ENCODE data around the gene SRRM3. TPM values are rescaled to one million over a fixed set of nuclear protein-coding genes. Genes with fewer than 3 reads are reported as not detected.

Gene SRRM3
- total RNA-seq, 1 donor from 2014 or later, result 1.4 TPM

DNA sequence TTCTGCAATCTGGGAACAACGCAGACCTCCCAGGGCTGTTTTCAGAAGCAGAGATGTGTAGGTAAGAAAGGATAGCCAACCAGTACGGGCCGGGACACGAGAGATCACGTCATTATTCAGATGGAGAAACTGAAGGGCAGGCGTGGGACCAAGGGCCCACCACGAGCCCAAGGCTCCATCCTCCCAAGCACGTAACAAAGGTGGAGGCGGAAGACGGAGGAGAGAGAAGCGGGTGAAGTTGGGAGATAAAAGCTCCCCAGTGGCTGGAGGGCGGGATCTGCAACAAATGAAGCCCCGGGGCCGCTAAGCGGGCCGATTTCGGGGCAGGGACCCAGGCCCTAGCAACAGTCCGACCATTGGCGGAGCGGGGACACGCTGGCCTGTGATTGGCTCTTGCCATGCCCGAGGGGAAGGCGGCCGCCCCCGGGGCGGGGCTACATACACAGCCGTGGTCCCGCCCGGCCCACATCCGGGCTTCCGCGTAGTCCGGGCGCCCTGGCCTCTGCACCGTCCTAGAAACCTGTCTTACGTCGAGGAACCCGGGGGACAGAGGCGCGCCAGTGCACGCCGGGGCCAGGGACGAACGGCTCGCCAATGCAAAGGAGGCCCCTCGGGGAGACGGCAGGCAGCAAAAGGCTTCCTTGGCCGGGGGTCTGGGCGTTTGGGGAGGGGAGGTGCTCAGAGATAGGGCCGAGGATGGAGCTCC lies 116.2 kb downstream of the SRRM3 start:
- Mint-ChIP-seq H3K4me1 (ENCODE audit: low read depth) (peaks cover 31% of the 10 kb centered on the region), H3K4me3 (ENCODE audit: unreplicated experiment) (peak overlapping the region; percentile 76), H3K27me3 (ENCODE audit: low read depth) (no peaks in the 10 kb centered on the region), H3K36me3 (ENCODE audit: low read depth) (peaks cover 3% of the 10 kb centered on the region), H3K27ac (ENCODE audit: unreplicated experiment) (peak overlapping the region; percentile 98), H3K9me3 (ENCODE audit: low read depth) (no peaks in the 10 kb centered on the region)
- TF ChIP-seq, protein P1, sequence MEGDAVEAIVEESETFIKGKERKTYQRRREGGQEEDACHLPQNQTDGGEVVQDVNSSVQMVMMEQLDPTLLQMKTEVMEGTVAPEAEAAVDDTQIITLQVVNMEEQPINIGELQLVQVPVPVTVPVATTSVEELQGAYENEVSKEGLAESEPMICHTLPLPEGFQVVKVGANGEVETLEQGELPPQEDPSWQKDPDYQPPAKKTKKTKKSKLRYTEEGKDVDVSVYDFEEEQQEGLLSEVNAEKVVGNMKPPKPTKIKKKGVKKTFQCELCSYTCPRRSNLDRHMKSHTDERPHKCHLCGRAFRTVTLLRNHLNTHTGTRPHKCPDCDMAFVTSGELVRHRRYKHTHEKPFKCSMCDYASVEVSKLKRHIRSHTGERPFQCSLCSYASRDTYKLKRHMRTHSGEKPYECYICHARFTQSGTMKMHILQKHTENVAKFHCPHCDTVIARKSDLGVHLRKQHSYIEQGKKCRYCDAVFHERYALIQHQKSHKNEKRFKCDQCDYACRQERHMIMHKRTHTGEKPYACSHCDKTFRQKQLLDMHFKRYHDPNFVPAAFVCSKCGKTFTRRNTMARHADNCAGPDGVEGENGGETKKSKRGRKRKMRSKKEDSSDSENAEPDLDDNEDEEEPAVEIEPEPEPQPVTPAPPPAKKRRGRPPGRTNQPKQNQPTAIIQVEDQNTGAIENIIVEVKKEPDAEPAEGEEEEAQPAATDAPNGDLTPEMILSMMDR (IDR thresholded peaks at IDR 0.05), result no peak
- DNase-seq (ENCODE audit: low spot score), result peak; percentile 99

DNA sequence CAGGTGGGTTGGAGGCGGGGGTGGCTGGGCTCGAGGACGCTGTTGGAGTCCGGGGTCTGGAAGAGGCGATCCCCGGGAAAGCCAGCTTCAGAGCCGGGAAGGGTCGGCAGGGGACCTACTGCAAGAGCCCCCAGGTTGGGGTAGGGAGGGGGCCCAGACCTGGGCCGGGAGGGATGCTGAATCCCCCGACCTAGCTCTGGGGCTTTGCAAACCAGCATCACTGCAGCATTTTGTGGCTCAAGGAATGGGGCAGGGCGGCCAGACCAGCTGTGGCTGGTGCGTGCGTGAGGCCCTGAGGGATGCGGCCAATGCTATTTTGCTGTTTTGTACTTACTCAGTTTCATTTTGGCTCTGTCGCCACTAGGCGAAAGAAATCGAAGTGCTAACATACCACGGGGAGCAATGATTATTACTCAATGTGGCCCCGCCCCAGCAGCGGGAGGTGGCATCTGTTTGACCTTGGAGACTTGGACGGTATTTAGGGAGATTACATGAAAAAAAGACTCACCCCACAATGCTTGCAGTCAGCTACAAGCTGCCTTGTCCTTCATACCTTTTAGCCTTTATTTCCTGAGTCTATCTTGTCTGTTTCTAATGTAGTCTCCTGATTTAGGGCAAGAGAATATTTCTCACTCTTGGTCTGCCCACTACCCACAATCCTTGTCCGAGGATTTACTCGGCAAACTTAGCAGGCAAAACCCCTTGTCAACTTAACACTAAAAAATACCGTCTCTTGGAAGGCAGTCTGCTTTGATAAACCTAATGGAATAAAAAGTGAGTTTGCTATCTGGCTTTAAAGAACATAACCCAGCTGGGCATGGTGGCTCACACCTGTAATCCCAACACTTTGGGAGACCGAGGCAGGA lies 117.0 kb downstream of the SRRM3 start:
- H3K4me3 Mint-ChIP-seq (ENCODE audit: unreplicated experiment), result peak overlapping the region; percentile 76
- DNase-seq (ENCODE audit: low spot score), result peak; percentile 90
- TF ChIP-seq, protein P1 (IDR thresholded peaks at IDR 0.05), result peak; percentile 69
- H3K27ac Mint-ChIP-seq (ENCODE audit: unreplicated experiment), result peak overlapping the region; percentile 98
- H3K27me3 Mint-ChIP-seq (ENCODE audit: low read depth), result no peaks in the 10 kb centered on the region
- H3K9me3 Mint-ChIP-seq (ENCODE audit: low read depth), result no peaks in the 10 kb centered on the region
- H3K36me3 Mint-ChIP-seq (ENCODE audit: low read depth), result peaks cover 3% of the 10 kb centered on the region
- peaks cover 37% of the 10 kb centered on the region for H3K4me1 Mint-ChIP-seq (ENCODE audit: low read depth)

DNA sequence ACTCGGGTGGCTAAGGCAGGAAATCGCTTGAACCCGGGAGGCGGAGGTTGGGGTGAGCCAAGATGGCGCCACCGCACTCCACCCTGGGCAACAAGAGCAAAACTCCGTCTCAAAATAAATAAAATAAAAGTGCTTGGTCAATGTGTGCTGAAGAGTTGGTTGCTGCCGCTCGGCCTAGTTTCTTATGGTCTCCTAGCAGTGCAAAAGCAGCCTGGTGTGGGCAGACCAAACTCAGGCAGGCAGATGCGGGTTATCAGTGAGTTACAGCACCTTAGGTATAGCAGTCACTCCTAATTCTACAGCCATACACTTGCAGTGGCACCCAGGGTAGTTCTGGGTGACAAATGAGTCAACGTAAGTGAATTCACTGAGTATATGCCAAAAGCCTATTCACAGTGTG lies 123.4 kb downstream of the SRRM3 start:
- TF ChIP-seq, protein P1 (IDR thresholded peaks at IDR 0.05), result no peak
- Mint-ChIP-seq H3K27ac (ENCODE audit: unreplicated experiment) (peak overlapping the region; percentile 36), H3K9me3 (ENCODE audit: low read depth) (no peaks in the 10 kb centered on the region), H3K27me3 (ENCODE audit: low read depth) (no peaks in the 10 kb centered on the region), H3K4me1 (ENCODE audit: low read depth) (peaks cover 34% of the 10 kb centered on the region), H3K4me3 (ENCODE audit: unreplicated experiment) (no peak overlapping the region), H3K36me3 (ENCODE audit: low read depth) (peaks cover 34% of the 10 kb centered on the region)
- no peak for DNase-seq (ENCODE audit: low spot score)

DNA sequence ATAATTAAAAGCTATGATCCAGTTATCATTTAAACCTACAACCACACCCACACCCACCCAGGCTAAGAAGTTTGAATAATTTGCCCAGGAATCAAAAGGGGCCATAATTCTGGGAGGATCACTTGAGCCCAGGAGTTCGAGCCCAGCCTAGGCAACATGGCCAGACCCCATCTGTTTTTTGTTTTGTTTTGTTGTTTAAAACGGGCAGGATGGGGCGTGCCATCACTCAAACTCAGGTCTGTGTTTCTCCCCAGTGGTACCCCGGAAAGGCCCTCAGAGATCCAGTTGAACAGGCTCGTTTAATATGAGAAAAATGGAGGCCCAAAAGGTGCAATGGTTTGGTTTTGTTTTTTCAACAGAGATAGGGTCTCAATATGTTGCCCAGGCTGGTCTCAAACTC lies 124.1 kb downstream of the SRRM3 start:
- no peak overlapping the region for H3K4me3 Mint-ChIP-seq (ENCODE audit: unreplicated experiment)

More for the DNA sequence above, 124.1 kb downstream of the SRRM3 start:
- DNase-seq (ENCODE audit: low spot score), result no peak
- Mint-ChIP-seq H3K27me3 (ENCODE audit: low read depth) (no peaks in the 10 kb centered on the region), H3K4me1 (ENCODE audit: low read depth) (peaks cover 40% of the 10 kb centered on the region), H3K36me3 (ENCODE audit: low read depth) (peaks cover 36% of the 10 kb centered on the region), H3K9me3 (ENCODE audit: low read depth) (no peaks in the 10 kb centered on the region), H3K27ac (ENCODE audit: unreplicated experiment) (peak overlapping the region; percentile 98)
- TF ChIP-seq, protein P1 (IDR thresholded peaks at IDR 0.05), result no peak
